ENCODE results near the gene HPN.

The HPN gene

GRCh38 chr19:35015270-35015953 is 26.1 kb upstream of the HPN start:
- no peak for DNase-seq (ENCODE audit: low spot score)
- no peak overlapping the region for H2BK5ac ChIP-seq (ENCODE audit: low read length)
- no peak overlapping the region for H3K4me3 ChIP-seq (ENCODE audit: low read length in 2 of 2)
- no peaks in the 10 kb centered on the region for H3K27me3 ChIP-seq (ENCODE audit: control insufficient read depth in 3 of 3, insufficient read depth in 3 of 3, low read depth in 1 of 3, low read length in 3 of 3)
- no peak overlapping the region for H2BK12ac ChIP-seq (ENCODE audit: low read length)
- no peak overlapping the region for H2AFZ ChIP-seq (ENCODE audit: low read length)
- H2BK120ac ChIP-seq (ENCODE audit: low read depth, low read length) = no peak overlapping the region
- no peak overlapping the region for H3K4ac ChIP-seq (ENCODE audit: low read length)
- WGBS, 2 donors (ENCODE audit: extremely low coverage in 2 of 2, insufficient read length in 2 of 2, insufficient replicate concordance in 1 of 2) = no CpG with 5 or more reads among the region's 16 CpGs
- no peak overlapping the region for H2BK15ac ChIP-seq (ENCODE audit: low read length)
- H2AK5ac ChIP-seq (ENCODE audit: low read depth, low read length) = no peak overlapping the region
- H3K9me3 ChIP-seq (replicated peaks in 1 of 2; ENCODE audit: control insufficient read depth in 2 of 2, insufficient read depth in 1 of 2, low read depth in 1 of 2, low read length in 2 of 2) = peaks cover 0 to 2% of the 10 kb centered on the region in 2 donors
- H3K23ac ChIP-seq (ENCODE audit: low read depth, low read length, poor library complexity) = no peak overlapping the region
- H4K91ac ChIP-seq (ENCODE audit: low read depth, low read length, poor library complexity) = no peak overlapping the region
- H3K79me1 ChIP-seq (ENCODE audit: low read depth, low read length) = peaks cover 6% of the 10 kb centered on the region
- H3K18ac ChIP-seq (ENCODE audit: low read length) = no peak overlapping the region
- peaks cover 59 to 97% of the 10 kb centered on the region in 2 donors for H3K36me3 ChIP-seq (replicated peaks in 1 of 2; ENCODE audit: control insufficient read depth in 2 of 2, insufficient read depth in 2 of 2, low read length in 2 of 2)
- H3K9ac ChIP-seq (ENCODE audit: low read depth, low read length, poor library complexity) = no peak overlapping the region
- H3K4me2 ChIP-seq (ENCODE audit: insufficient read depth, low read length, poor library complexity, severe bottlenecking) = no peak overlapping the region
- no peak overlapping the region for H3K27ac ChIP-seq (replicated peaks; ENCODE audit: low read length)
- H3K14ac ChIP-seq (ENCODE audit: low read length) = no peak overlapping the region
- no peaks in the 10 kb centered on the region for H3K4me1 ChIP-seq (ENCODE audit: control insufficient read depth in 2 of 2, insufficient read depth in 1 of 2, low read depth in 1 of 2, low read length in 2 of 2)
- H4K8ac ChIP-seq (ENCODE audit: low read depth, low read length) = no peak overlapping the region

GRCh38 chr19:35015954-35016351 is 25.6 kb upstream of the HPN start:
- Histone ChIP-seq H3K18ac (ENCODE audit: low read length) (no peak overlapping the region), H3K4me1 (ENCODE audit: control insufficient read depth in 2 of 2, insufficient read depth in 1 of 2, low read depth in 1 of 2, low read length in 2 of 2) (no peaks in the 10 kb centered on the region), H4K8ac (ENCODE audit: low read depth, low read length) (no peak overlapping the region), H2BK15ac (ENCODE audit: low read length) (no peak overlapping the region), H2BK5ac (ENCODE audit: low read length) (no peak overlapping the region), H3K9me3 (replicated peaks in 1 of 2; ENCODE audit: control insufficient read depth in 2 of 2, insufficient read depth in 1 of 2, low read depth in 1 of 2, low read length in 2 of 2) (peaks cover 0 to 2% of the 10 kb centered on the region in 2 donors), H3K14ac (ENCODE audit: low read length) (no peak overlapping the region), H3K4me2 (ENCODE audit: insufficient read depth, low read length, poor library complexity, severe bottlenecking) (no peak overlapping the region), H2BK12ac (ENCODE audit: low read length) (no peak overlapping the region), H3K27ac (replicated peaks; ENCODE audit: low read length) (no peak overlapping the region), H3K36me3 (replicated peaks in 1 of 2; ENCODE audit: control insufficient read depth in 2 of 2, insufficient read depth in 2 of 2, low read length in 2 of 2) (peaks cover 61 to 98% of the 10 kb centered on the region in 2 donors), H2AK5ac (ENCODE audit: low read depth, low read length) (no peak overlapping the region), H3K23ac (ENCODE audit: low read depth, low read length, poor library complexity) (no peak overlapping the region), H2BK120ac (ENCODE audit: low read depth, low read length) (no peak overlapping the region), H3K27me3 (ENCODE audit: control insufficient read depth in 3 of 3, insufficient read depth in 3 of 3, low read depth in 1 of 3, low read length in 3 of 3) (no peaks in the 10 kb centered on the region), H2AFZ (ENCODE audit: low read length) (no peak overlapping the region), H3K4ac (ENCODE audit: low read length) (no peak overlapping the region), H3K79me1 (ENCODE audit: low read depth, low read length) (peaks cover 7% of the 10 kb centered on the region), H3K9ac (ENCODE audit: low read depth, low read length, poor library complexity) (no peak overlapping the region), H4K91ac (ENCODE audit: low read depth, low read length, poor library complexity) (no peak overlapping the region), H3K4me3 (ENCODE audit: low read length in 2 of 2) (no peak overlapping the region)
- DNase-seq (ENCODE audit: low spot score) = no peak
- no CpG with 5 or more reads among the region's 6 CpGs for WGBS, 2 donors (ENCODE audit: extremely low coverage in 2 of 2, insufficient read length in 2 of 2, insufficient replicate concordance in 1 of 2)

- no peak overlapping the region for H2BK12ac ChIP-seq (ENCODE audit: low read length)
- no peak overlapping the region for H2AK5ac ChIP-seq (ENCODE audit: low read depth, low read length)
- no peak overlapping the region for H4K8ac ChIP-seq (ENCODE audit: low read depth, low read length)
- H3K9ac ChIP-seq (ENCODE audit: low read depth, low read length, poor library complexity) = no peak overlapping the region
- H3K4ac ChIP-seq (ENCODE audit: low read length) = no peak overlapping the region
- no peak overlapping the region for H2AFZ ChIP-seq (ENCODE audit: low read length)
- H3K4me3 ChIP-seq (ENCODE audit: low read length in 2 of 2) = no peak overlapping the region
- no peak overlapping the region for H3K4me2 ChIP-seq (ENCODE audit: insufficient read depth, low read length, poor library complexity, severe bottlenecking)
- peaks cover 0 to 2% of the 10 kb centered on the region in 2 donors for H3K9me3 ChIP-seq (replicated peaks in 1 of 2; ENCODE audit: control insufficient read depth in 2 of 2, insufficient read depth in 1 of 2, low read depth in 1 of 2, low read length in 2 of 2)
- no peak overlapping the region for H3K14ac ChIP-seq (ENCODE audit: low read length)
- no peak overlapping the region for H4K91ac ChIP-seq (ENCODE audit: low read depth, low read length, poor library complexity)
- no CpG with 5 or more reads among the region's 3 CpGs for WGBS, 2 donors (ENCODE audit: extremely low coverage in 2 of 2, insufficient read length in 2 of 2, insufficient replicate concordance in 1 of 2)
- no peak overlapping the region for H3K18ac ChIP-seq (ENCODE audit: low read length)
- H3K27ac ChIP-seq (replicated peaks; ENCODE audit: low read length) = no peak overlapping the region
- no peak overlapping the region for H2BK120ac ChIP-seq (ENCODE audit: low read depth, low read length)
- no peak overlapping the region for H2BK5ac ChIP-seq (ENCODE audit: low read length)
- H3K36me3 ChIP-seq (replicated peaks in 1 of 2; ENCODE audit: control insufficient read depth in 2 of 2, insufficient read depth in 2 of 2, low read length in 2 of 2) = peaks cover 65 to 98% of the 10 kb centered on the region in 2 donors
- no peak overlapping the region for H2BK15ac ChIP-seq (ENCODE audit: low read length)
- H3K4me1 ChIP-seq (ENCODE audit: control insufficient read depth in 2 of 2, insufficient read depth in 1 of 2, low read depth in 1 of 2, low read length in 2 of 2) = no peaks in the 10 kb centered on the region
- DNase-seq (ENCODE audit: low spot score) = no peak
- no peak overlapping the region for H3K23ac ChIP-seq (ENCODE audit: low read depth, low read length, poor library complexity)
- H3K27me3 ChIP-seq (ENCODE audit: control insufficient read depth in 3 of 3, insufficient read depth in 3 of 3, low read depth in 1 of 3, low read length in 3 of 3) = no peaks in the 10 kb centered on the region
- H3K79me1 ChIP-seq (ENCODE audit: low read depth, low read length) = peaks cover 7% of the 10 kb centered on the region
Observed at GRCh38 chr19:35017507-35017906, 24.0 kb upstream of the HPN start.

GRCh38 chr19:35018379-35018778 is 23.1 kb upstream of the HPN start:
- H3K4ac ChIP-seq (ENCODE audit: low read length) = no peak overlapping the region
- H2BK5ac ChIP-seq (ENCODE audit: low read length) = no peak overlapping the region
- H3K36me3 ChIP-seq (replicated peaks in 1 of 2; ENCODE audit: control insufficient read depth in 2 of 2, insufficient read depth in 2 of 2, low read length in 2 of 2) = peaks cover 69 to 96% of the 10 kb centered on the region in 2 donors

More at GRCh38 chr19:35018379-35018778, 23.1 kb upstream of the HPN start:
- Histone ChIP-seq H2AK5ac (ENCODE audit: low read depth, low read length) (no peak overlapping the region), H2BK15ac (ENCODE audit: low read length) (no peak overlapping the region), H3K14ac (ENCODE audit: low read length) (no peak overlapping the region), H4K91ac (ENCODE audit: low read depth, low read length, poor library complexity) (no peak overlapping the region), H3K23ac (ENCODE audit: low read depth, low read length, poor library complexity) (no peak overlapping the region), H3K18ac (ENCODE audit: low read length) (no peak overlapping the region), H3K79me1 (ENCODE audit: low read depth, low read length) (peaks cover 7% of the 10 kb centered on the region), H3K4me2 (ENCODE audit: insufficient read depth, low read length, poor library complexity, severe bottlenecking) (no peak overlapping the region), H2BK12ac (ENCODE audit: low read length) (no peak overlapping the region), H3K9ac (ENCODE audit: low read depth, low read length, poor library complexity) (no peak overlapping the region), H3K9me3 (replicated peaks in 1 of 2; ENCODE audit: control insufficient read depth in 2 of 2, insufficient read depth in 1 of 2, low read depth in 1 of 2, low read length in 2 of 2) (peaks cover 0 to 2% of the 10 kb centered on the region in 2 donors), H3K4me1 (ENCODE audit: control insufficient read depth in 2 of 2, insufficient read depth in 1 of 2, low read depth in 1 of 2, low read length in 2 of 2) (no peaks in the 10 kb centered on the region), H3K4me3 (ENCODE audit: low read length in 2 of 2) (no peak overlapping the region), H4K8ac (ENCODE audit: low read depth, low read length) (no peak overlapping the region), H2AFZ (ENCODE audit: low read length) (no peak overlapping the region), H2BK120ac (ENCODE audit: low read depth, low read length) (no peak overlapping the region), H3K27me3 (ENCODE audit: control insufficient read depth in 3 of 3, insufficient read depth in 3 of 3, low read depth in 1 of 3, low read length in 3 of 3) (no peaks in the 10 kb centered on the region), H3K27ac (replicated peaks; ENCODE audit: low read length) (no peak overlapping the region)
- WGBS, 2 donors (ENCODE audit: extremely low coverage in 2 of 2, insufficient read length in 2 of 2, insufficient replicate concordance in 1 of 2) = no CpG with 5 or more reads among the region's 4 CpGs
- DNase-seq (ENCODE audit: low spot score) = no peak
